ENCODE measurements around the gene SALL4.

Gene SALL4

DNA sequence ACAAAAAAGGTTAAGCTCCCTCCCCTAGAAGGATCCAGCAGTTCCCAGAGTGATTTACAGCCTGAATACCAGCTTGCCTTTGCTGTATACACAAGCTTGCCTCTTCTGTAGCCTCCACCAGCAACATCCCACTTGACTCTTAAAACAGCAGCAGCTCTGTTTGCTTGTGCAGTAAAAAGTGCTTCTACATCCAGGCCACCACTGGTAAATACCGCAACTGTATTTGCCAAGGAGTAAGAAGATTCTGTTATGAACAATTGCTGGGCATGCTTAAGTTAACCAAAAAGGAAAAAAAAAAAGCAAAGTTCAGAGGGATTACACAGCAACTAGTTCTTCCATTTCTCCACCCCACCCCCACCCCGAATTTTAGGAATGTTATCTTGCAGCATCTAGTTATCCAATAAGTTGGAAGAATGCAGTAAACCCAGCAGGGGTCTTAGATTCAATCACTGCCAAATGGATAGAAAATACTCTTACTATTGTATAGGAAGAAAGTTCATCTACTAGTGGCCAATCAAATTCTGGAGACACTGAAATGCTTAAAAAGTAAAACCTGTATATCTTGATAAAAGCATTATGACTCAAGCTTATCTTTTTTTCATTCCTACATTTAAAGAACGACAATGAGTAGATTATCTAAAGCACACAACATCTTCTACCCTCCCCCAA is 4.8 kb downstream of the SALL4 start (continued):
- TF ChIP-seq ZNF449 (tag by site-specific recombination; IDR thresholded peaks at IDR 0.05) (no peak), ZNF785 (tag by site-specific recombination; IDR thresholded peaks at IDR 0.05) (no peak), ZNF76 (tag by site-specific recombination; IDR thresholded peaks at IDR 0.05; ENCODE audit: borderline replicate concordance, low read depth) (no peak), SCRT1 (tag by site-specific recombination; IDR thresholded peaks at IDR 0.05; ENCODE audit: borderline replicate concordance) (peak; percentile 74; the same call in 1 of the 2 replicates), ZBTB17 (tag by site-specific recombination; IDR thresholded peaks at IDR 0.05) (peak; percentile 39; the same call in 1 of the 2 replicates), ZNF366 (tag by site-specific recombination; conservative IDR thresholded peaks at IDR 0.05) (no peak), TCF7L2 (IDR thresholded peaks at IDR 0.05; ENCODE audit: borderline replicate concordance, low read depth, low read length) (peak; percentile 35; the same call in 1 of the 2 replicates), HOXD13 (CRISPR knock-in tag; IDR thresholded peaks at IDR 0.05; ENCODE audit: borderline replicate concordance) (peak; percentile 93), MYNN (tag by site-specific recombination; IDR thresholded peaks at IDR 0.05; ENCODE audit: borderline replicate concordance) (no peak), GLI4 (tag by site-specific recombination; IDR thresholded peaks at IDR 0.05) (no peak), ZNF560 (tag by site-specific recombination; IDR thresholded peaks at IDR 0.05; ENCODE audit: borderline replicate concordance) (no peak), OVOL3 (tag by site-specific recombination; IDR thresholded peaks at IDR 0.05) (0 out of 2 replicates have a peak, but pooled peaks have one; percentile 25), YY2 (tag by site-specific recombination; IDR thresholded peaks at IDR 0.05) (no peak), ZNF518A (tag by site-specific recombination; conservative IDR thresholded peaks at IDR 0.05; ENCODE audit: low read depth) (0 out of 2 replicates have a peak, but pooled peaks have one; percentile 12), ZNF114 (tag by site-specific recombination; IDR thresholded peaks at IDR 0.05) (no peak), TSHZ1 (tag by site-specific recombination; IDR thresholded peaks at IDR 0.05; ENCODE audit: borderline replicate concordance) (no peak), ZNF335 (tag by site-specific recombination; conservative IDR thresholded peaks at IDR 0.05) (no peak; the same call in 1 of the 2 replicates), KLF1 (tag by site-specific recombination; IDR thresholded peaks at IDR 0.05) (no peak), ZBTB21 (tag by site-specific recombination; IDR thresholded peaks at IDR 0.05) (no peak), ZNF510 (tag by site-specific recombination; IDR thresholded peaks at IDR 0.05; ENCODE audit: insufficient replicate concordance) (no peak), ZNF221 (tag by site-specific recombination; IDR thresholded peaks at IDR 0.05; ENCODE audit: borderline replicate concordance) (no peak)
- TF ChIP-seq, protein P1, sequence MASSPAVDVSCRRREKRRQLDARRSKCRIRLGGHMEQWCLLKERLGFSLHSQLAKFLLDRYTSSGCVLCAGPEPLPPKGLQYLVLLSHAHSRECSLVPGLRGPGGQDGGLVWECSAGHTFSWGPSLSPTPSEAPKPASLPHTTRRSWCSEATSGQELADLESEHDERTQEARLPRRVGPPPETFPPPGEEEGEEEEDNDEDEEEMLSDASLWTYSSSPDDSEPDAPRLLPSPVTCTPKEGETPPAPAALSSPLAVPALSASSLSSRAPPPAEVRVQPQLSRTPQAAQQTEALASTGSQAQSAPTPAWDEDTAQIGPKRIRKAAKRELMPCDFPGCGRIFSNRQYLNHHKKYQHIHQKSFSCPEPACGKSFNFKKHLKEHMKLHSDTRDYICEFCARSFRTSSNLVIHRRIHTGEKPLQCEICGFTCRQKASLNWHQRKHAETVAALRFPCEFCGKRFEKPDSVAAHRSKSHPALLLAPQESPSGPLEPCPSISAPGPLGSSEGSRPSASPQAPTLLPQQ (tag by site-specific recombination; IDR thresholded peaks at IDR 0.05): 0 out of 2 replicates have a peak, but pooled peaks have one; percentile 35
- TF ChIP-seq, protein P2, sequence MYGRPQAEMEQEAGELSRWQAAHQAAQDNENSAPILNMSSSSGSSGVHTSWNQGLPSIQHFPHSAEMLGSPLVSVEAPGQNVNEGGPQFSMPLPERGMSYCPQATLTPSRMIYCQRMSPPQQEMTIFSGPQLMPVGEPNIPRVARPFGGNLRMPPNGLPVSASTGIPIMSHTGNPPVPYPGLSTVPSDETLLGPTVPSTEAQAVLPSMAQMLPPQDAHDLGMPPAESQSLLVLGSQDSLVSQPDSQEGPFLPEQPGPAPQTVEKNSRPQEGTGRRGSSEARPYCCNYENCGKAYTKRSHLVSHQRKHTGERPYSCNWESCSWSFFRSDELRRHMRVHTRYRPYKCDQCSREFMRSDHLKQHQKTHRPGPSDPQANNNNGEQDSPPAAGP (tag by site-specific recombination; IDR thresholded peaks at IDR 0.05): no peak
- TF ChIP-seq, protein P3, sequence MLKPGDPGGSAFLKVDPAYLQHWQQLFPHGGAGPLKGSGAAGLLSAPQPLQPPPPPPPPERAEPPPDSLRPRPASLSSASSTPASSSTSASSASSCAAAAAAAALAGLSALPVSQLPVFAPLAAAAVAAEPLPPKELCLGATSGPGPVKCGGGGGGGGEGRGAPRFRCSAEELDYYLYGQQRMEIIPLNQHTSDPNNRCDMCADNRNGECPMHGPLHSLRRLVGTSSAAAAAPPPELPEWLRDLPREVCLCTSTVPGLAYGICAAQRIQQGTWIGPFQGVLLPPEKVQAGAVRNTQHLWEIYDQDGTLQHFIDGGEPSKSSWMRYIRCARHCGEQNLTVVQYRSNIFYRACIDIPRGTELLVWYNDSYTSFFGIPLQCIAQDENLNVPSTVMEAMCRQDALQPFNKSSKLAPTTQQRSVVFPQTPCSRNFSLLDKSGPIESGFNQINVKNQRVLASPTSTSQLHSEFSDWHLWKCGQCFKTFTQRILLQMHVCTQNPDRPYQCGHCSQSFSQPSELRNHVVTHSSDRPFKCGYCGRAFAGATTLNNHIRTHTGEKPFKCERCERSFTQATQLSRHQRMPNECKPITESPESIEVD (tag by site-specific recombination; IDR thresholded peaks at IDR 0.05): peak; percentile 84

Measured in HEK293 (cell line).